Neural progenitor cell (in vitro differentiated cells): Measurements from ENCODE around the gene LDB2.

Source experiments
- CTCF ChIP-seq: fragments of 200-600 bp; sonication (generic); IDR thresholded peaks from 2 replicates; pipeline ENCODE4 v1.5.1; 2017; ENCODE audit warnings: antibody characterized with exemption, mild to moderate bottlenecking
- EZH2 ChIP-seq: fragments of 200-600 bp; sonication (generic); IDR thresholded peaks from 2 replicates; pipeline ENCODE4 v1.6.1; 2017; ENCODE audit warnings: antibody characterized with exemption, mild to moderate bottlenecking, moderate library complexity

GRCh38 chr4:16659694-16660093, 238.8 kb downstream of the LDB2 start:
- TF ChIP-seq CTCF = no peak
- no peak for TF ChIP-seq EZH2
